ENCODE results near the gene WASHC4. TPM values are rescaled to one million over a fixed set of nuclear protein-coding genes. Genes with fewer than 3 reads are reported as not detected.

Gene WASHC4
- total and polyA plus RNA-seq, 10 of the 15 experiments (the other 5 are each of a cell fraction or from before 2014, with no cell fraction given), result 16.0 to 50.6 (median 34.0) TPM

GRCh38 chr12:105138248-105138647, 30.7 kb downstream of the WASHC4 start:
- 96% methylated on average over 2 of the region's 2 CpGs for WGBS (ENCODE audit: insufficient coverage, insufficient replicate concordance, low lambda C conversion rate, missing lambda C conversion rate)
- Histone ChIP-seq H4K20me1 (ENCODE audit: control insufficient read depth, insufficient read depth) (no peaks in the 10 kb centered on the region), H3K27ac (ENCODE audit: control insufficient read depth, insufficient read depth) (no peak overlapping the region), H3K9ac (ENCODE audit: control insufficient read depth, insufficient read depth, low read length) (no peak overlapping the region), H2AFZ (ENCODE audit: control insufficient read depth, low read depth, low read length) (no peak overlapping the region), H3K4me2 (ENCODE audit: control insufficient read depth, insufficient read depth) (no peak overlapping the region), H3K4me1 (ENCODE audit: control insufficient read depth, insufficient read depth, low read length) (no peaks in the 10 kb centered on the region), H3K36me3 (ENCODE audit: control insufficient read depth in 2 of 2, insufficient read depth in 2 of 2, low read length in 1 of 2) (peaks cover 4 to 15% of the 10 kb centered on the region in 2 experiments), H3K27me3 (replicated peaks in 1 of 2; ENCODE audit: control insufficient read depth in 2 of 2, insufficient read depth in 2 of 2, low read length in 1 of 2) (no peaks in the 10 kb centered on the region), H3K79me2 (ENCODE audit: control insufficient read depth, insufficient read depth, low read length) (no peaks in the 10 kb centered on the region), H3K9me3 (replicated peaks; ENCODE audit: control insufficient read depth, insufficient read depth, low read length) (no peaks in the 10 kb centered on the region), H3K4me3 (no peak overlapping the region)
- no TSS peak for BruUV-seq (replicated peaks)
- in situ Hi-C loops (cut with MboI), result no loop called here
- no peak for DNase-seq (ENCODE audit: low read depth, low spot score)
- ChIA-PET CTCF (no interaction called here), SMC1A (ENCODE audit: uncharacterized antibody, unreplicated experiment) (interaction anchor here (0.5 to 1.5 kb wide), 4 partner anchors 10 to 1029 kb away, joined by 3 to 4 read pairs (median 4); no protein-coding TSS in a partner anchor), POLR2A (interaction anchor here (0.8 kb wide), 1 partner anchor 1319 kb away, joined by 5 read pairs; no protein-coding TSS in a partner anchor), RAD21 (ENCODE audit: unreplicated experiment) (interaction anchor here (0.6 kb wide), 1 partner anchor 25 kb away, joined by 3 read pairs; no protein-coding TSS in a partner anchor)
- TF ChIP-seq BMI1 (IDR thresholded peaks at IDR 0.05; ENCODE audit: borderline replicate concordance) (no peak), ZNF207 (IDR thresholded peaks at IDR 0.05; ENCODE audit: borderline replicate concordance) (no peak), ZNF274 (IDR thresholded peaks at IDR 0.05; ENCODE audit: insufficient read depth, insufficient read length) (no peak), EP300 (IDR thresholded peaks at IDR 0.05; ENCODE audit: borderline replicate concordance in 1 of 2, control insufficient read depth in 1 of 2, low read depth in 2 of 2, low read length in 2 of 2) (no peak), SUZ12 (IDR thresholded peaks at IDR 0.05; ENCODE audit: unreplicated experiment) (no peak), ASH2L (IDR thresholded peaks at IDR 0.05; ENCODE audit: borderline replicate concordance, low read depth) (no peak), NFYB (IDR thresholded peaks at IDR 0.05; ENCODE audit: insufficient read depth, low read depth, low read length) (no peak), WRNIP1 (IDR thresholded peaks at IDR 0.05; ENCODE audit: borderline replicate concordance, low read depth, low read length) (no peak)
- TF ChIP-seq, protein P1, sequence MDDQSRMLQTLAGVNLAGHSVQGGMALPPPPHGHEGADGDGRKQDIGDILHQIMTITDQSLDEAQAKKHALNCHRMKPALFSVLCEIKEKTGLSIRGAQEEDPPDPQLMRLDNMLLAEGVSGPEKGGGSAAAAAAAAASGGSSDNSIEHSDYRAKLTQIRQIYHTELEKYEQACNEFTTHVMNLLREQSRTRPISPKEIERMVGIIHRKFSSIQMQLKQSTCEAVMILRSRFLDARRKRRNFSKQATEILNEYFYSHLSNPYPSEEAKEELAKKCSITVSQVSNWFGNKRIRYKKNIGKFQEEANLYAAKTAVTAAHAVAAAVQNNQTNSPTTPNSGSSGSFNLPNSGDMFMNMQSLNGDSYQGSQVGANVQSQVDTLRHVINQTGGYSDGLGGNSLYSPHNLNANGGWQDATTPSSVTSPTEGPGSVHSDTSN (IDR thresholded peaks at IDR 0.05; ENCODE audit: insufficient replicate concordance, low read depth, low read length), result no peak
- FAIRE-seq, result no peak
- intact Hi-C loops (cut with micrococcal nuclease; ENCODE audit: unreplicated experiment), result no loop called here
- ATAC-seq, result no peak
